HG02884 (cell line): ENCODE results near the gene TLCD3B.
"Not testable (repeated sequence)": the region's sequence is repeated elsewhere in the genome, so short reads cannot be mapped to it uniquely, and the experiment has no call there.

Experiments used
- ATAC-seq: cut with Tn5 transposase; IDR thresholded peaks from one replicate; pipeline ENCODE4 v1.9.1; 2021; ENCODE audit warnings: mild to moderate bottlenecking, moderate library complexity; ENCODE audit not compliant: unreplicated experiment

The TLCD3B gene

DNA sequence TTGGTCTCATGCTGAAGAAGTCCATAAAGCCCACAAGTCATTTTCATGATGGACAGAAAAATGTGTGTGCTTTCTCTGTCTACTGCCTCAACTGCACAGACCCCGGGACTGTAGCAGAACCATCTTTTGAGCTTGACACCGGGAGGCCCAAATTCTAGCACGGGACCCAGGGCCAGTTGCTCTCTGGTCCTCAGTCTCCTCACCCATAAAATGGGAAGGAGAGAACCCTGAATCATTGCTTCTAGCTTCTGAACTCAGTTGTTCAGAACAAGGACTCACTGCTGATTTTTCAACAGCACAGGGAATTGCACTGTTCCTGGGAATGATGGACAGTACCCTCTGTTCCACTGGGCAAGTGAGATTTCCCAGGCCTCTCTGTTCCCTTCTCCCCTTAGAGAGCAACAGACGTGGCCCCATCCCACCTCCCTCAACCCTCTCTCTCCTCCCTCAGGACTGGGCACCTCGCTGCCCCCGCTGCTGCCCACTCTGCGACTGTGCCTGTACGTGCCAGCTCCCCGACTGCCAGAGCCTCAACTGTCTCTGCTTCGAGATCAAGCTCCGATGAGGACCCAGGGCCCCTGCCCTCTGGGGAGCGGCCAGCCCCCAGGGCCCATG is 32.3 kb upstream of the TLCD3B start:
- ATAC-seq: no peak

DNA sequence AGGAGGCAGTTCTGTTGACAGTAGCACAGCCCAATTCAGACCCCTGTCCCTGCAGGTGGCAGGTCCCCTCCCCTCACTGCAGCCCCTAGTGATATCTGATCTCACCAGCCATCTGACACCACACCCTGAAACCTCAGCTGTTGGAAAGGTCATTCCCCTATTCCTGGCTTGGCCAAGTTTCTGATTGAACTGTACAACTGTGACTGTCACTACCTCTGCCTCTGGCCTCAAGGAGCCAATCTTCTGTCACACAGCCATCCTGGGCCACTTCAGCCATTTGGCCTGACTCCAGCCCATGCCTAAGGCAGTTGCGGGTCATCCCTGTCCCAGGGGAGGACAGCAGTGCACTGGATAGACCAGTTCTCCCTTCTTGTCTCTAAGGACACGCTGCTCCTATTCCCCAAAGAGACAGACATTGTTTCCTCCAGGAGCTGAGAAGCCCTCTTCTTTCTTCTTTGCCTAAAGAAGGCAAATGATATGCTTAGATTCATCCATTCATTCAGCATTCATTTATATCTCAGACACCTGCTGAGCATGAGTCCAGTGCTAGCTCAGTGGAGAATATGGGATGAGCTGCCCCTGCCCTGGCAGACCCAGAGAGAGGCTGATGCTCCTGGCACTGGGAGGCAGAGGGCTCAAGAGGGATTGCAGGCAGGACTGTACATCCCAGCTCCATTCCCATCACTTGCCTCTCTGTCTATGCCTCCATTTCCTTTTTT is 29.9 kb upstream of the TLCD3B start:
- ATAC-seq: no peak

DNA sequence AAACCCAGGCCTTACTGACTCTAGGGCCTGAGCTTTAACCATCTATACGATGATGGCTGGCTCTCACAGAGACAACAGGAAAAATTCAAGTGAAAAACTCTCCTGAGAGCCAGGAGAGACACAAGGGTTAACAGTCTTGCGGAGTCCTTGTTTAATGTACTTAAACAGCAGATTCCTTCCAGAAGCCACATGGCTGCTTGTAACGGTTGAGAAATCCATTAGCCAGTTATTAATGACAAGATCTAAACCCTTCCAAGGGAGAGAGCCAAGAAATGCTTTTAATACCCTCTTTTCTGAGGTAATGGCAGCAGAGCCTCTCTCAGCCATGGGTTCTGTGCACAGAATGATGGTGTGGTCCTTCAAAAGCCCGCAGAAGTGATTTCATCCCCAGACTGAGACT is 29.3 kb upstream of the TLCD3B start:
- ATAC-seq: no peak

DNA sequence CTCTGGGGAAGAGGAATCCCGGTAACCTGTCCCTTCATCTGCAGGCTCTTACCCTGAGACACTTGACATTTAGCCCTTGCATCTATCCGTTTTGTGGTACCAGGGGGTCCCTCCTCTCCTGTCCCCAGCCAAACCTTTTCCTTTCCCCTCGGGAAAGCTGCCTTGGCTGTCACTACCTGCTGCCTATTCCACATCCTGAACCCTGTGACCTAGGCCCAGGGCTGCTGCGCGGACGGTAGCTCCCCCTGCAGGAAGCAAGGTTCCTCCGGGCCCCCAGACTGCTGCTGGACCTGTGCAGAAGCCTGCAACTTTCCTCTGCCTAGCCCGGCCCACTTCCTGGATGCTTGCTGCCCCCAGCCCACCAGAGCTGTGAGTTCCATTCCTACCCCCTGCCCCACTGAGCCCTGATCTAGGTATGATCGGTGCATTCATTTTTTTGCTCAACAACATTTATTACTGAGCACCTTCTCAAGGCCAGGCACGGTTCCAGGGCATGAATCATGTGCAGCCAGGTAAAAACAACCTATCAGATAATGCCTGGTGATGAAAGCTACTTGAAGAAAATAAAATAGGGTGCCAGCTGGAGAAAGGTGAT is 24.0 kb upstream of the TLCD3B start:
- no peak for ATAC-seq

DNA sequence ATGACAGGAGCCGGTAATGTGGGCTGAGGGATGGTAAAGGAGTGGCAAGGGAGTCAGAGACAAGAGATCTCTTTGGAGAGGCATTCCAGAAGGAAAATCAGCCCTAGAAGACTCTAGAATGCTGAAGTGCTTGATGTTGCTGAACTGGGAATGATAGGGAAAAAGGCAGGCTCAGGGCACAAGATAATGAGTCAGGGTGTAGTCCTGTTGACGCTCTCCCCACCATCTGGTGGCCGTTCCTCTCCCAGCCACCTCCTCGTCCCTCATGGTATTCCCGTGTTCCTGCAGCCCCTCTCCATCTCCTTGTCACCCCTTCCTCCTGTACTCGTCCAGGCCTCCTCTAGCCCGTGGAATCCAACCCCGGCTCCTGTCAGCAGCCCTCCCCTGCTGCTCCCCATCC is 23.4 kb upstream of the TLCD3B start:
- ATAC-seq: no peak

DNA sequence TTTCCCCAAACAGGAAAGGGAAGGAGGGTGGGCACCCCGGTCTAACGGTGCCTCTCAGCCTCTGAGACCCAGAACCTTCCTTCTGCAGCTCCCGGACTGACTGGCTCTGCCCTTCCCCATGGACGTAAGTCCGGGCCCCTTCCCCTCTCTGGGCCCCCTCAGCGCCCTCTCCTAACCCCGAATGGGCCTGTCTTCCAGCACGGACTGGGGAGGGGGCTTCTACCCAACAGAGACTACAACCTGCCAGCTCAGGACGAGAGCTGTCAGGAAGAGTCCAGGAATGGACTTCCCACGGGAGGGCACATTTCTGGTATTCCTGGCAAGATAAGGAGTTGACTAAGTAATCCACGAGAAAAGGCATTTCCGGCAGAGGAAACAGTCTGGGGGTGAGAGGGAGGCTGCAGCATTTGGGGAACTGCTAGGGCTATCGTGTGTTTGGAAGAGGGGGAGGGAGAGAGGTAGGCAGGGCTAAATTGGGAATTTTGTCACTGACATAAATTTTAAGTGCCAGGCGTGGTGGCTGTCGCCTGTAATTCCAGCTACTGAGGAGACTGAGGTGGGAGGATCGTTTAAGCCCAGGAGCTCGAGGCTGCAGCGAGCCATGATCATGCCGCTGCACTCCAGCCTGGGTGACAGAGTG is 22.4 kb upstream of the TLCD3B start:
- ATAC-seq: no peak

DNA sequence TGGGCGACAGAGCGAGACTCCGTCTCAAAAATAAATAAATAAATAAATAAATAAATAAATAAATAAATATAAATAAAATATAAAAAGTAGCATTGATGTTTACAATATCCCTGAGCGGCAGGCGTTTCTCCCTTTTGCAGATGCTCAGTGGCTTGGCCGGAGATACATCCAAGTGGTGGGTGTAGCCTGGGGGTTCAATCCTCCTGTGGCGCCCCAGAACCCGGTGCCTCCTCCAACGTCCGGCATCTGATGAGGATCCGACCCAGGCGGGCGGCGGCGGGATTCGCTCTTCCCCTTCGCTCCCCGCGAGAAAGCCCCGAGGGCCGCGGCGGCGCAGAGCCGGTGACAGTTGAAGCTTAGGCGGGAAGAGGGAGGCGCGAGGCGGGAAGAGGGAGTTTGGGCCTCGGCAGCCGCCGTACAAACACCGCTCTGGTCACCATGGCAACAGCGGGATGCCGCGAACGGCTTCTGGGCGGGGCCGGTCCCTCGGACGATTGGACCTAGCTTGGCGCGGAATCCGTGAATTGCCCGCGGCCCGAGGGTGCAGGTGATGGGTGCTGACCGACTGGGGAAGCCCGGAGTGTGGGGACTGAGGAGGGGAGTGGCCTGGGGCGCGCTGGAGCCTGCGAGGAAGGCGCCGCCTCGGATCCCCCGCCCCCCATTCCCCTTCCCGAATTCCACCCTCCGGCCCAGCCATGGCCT is 21.8 kb upstream of the TLCD3B start:
- no peak for ATAC-seq

DNA sequence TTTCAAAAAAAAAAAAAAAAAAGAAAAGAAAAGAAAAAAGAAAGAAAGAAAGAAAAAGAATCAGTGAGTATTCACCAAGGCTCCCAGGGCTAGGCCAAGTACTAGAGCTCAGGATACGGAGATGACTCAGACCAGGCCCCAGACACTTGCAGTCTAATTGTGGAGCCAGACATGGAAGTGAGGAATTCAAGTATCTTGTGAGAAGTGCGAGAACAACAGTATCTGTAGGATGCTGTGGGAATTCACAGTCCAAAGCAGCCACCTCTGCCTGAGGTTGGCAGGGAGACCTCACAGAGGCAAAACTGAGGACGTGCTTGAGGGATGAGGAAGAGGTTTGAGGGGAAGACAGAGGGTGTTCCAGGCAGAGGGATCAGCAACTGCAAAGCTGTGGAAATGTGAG is 20.4 kb upstream of the TLCD3B start:
- no peak for ATAC-seq

DNA sequence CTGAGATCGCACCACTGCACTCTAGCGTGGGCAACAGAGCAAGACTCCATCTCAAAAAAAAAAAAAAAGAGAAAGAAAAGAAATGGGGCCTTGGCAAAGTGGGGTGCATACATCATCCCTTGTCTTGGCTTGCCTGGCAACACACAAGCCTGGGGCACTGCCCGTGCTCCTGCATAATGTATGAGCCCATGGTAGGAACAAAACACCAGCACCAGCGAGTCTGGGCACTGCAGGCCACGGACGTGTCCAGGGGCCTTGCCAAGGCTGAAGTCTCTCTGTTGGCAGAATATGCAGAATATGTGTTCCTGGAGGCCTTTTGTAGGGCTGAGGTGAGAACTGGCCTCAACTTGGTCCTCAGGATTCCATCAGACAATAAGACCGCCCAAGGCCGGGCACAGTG is 18.8 kb upstream of the TLCD3B start:
- ATAC-seq: no peak

DNA sequence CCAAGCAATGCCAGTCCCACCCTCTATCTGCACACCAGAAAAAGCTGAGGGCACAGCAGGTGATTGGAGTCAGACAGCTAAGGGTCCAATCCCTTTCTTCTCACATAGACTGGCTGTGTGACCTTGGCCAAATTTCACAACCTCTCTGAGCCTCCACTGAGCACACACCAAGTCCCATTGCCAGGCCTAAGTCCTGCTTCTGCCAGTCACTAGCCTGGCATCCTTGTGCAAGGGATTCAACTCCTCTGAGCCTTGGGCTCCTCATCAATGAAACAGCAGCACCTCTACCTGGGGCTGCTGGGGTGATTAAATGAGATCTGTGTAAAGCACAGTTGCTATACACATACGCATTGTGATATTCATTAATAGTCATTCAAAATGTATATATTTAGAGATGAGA is 15.5 kb upstream of the TLCD3B start:
- ATAC-seq: no peak

DNA sequence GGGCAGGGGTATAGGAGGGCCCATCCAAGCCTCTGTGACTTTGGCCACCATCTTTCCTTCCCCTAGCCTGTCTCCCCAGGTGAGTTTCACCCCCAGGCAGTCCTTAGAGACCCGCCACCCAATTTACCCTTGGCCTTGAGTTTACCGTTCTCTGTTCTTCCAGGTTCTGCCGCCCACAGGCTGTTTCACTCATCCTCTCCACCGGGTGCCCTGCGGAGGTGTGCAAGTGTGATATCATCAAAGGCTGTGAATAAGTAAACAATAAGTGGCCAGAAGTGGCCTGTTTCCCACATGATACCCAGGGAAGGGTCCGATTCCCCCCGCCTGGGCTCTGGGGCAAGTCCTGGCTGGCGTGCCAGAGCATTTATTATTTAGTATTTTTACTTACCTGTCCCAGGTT is 15.1 kb upstream of the TLCD3B start:
- ATAC-seq: no peak

DNA sequence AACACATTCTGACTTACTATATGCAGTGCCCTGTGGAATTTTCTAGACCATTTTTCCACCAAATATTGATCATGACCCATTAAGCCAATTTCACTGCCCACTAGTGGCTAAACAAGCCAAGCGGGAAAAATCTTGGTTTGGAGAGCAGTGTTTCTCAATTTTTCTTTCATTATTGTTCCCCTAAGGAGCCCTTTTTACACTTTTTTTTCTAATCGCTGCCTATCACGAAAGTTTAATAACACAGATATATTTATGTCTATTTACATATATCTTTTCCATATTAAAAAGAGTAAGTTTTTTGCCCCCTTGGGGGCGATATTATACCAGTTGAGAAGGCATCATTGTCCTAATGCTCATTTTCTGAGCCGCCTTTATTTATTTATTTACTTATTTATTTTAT is 10.8 kb upstream of the TLCD3B start:
- no peak for ATAC-seq

DNA sequence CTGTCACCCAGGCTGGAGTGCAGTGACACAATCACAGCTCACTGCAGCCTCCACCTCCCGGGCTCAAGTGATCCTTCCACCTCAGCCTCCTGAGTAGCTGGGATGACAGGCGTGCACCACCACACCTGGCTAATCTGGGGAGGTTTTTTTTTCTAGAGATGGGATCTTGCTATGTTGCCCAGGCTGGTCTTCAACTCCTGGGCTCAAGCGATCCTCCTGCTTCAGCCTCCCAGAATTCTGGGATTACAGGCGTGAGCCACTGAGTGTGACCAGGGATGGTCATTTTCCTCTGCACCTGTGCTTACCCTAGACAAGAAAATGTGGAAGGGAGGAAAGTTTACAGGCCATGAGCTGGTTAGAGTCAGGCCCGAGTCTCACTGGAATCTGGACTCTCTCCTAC is 9.6 kb upstream of the TLCD3B start:
- ATAC-seq: not testable (repeated sequence)

DNA sequence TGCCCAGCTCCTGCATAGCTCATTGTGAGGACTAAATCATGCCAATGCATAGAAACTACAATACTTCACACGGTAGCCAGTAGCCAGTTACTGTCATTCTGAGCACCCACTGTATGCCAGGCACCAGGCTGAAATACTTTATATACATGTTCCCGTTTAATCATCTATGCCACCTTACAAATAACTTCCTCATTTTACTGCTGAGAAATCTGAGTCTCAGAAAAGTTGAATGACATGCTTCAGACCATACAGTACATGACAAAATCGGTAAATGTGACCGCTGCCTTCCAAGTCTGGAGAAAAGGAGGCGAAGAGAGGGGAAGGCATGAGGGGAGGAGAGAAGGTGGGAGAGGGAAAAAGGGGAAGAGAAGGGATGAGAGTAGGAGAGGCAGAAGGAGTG is 9.2 kb upstream of the TLCD3B start:
- no peak for ATAC-seq

DNA sequence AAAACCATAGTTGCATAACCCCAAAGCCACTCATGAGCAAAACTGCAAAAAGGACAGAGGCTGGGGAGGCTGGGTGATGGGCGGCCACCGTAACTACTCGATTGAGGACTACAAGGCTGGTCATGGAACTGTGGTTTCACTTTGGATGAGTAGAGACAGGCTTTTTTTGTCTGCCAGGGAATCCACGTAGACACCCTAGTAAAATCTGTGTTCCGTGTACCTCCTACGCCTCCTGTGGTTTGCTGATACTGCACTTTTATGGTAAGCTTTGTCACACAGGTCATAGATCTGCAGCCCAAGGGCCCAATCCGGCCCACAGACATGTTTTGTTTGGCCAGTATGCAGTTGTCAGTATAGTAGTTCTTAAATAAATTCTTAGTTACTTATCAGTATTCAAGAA is 2.2 kb upstream of the TLCD3B start:
- no peak for ATAC-seq

DNA sequence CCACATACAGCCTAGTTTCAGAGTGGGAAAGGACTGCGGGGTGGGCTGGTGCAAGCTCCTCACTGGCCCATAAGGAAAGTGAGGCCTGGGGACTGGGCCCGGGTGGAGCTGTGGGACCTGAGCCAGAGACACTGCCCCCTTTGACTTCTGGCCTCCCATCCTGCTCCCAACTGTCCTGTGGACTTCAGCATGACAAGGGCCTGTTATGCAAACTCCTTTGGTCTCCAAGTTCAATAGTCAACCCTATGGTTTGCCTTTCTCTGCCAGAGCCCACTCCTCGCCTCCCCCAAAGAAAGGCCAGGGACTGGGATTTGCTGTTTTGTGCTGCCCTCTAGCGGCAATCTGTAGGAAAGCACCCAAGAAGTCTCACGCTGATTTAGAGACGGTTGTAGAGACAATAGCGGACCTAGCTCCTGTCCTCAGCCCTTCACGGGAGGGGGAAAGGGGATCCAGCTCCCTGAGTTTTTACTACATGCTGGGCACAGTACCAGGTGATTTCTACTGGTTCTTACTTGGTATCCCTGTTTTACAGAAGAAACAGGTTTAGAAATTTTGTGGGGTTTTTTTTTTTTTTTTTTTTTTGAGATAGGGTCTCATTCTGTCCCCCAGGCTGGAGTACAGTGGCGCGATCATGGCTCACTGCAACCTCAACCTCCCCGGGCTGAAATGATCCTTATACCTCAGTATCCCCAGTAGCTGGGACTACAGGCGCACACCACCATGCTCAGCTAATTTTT is 1.2 kb upstream of the TLCD3B start:
- ATAC-seq: no peak

DNA sequence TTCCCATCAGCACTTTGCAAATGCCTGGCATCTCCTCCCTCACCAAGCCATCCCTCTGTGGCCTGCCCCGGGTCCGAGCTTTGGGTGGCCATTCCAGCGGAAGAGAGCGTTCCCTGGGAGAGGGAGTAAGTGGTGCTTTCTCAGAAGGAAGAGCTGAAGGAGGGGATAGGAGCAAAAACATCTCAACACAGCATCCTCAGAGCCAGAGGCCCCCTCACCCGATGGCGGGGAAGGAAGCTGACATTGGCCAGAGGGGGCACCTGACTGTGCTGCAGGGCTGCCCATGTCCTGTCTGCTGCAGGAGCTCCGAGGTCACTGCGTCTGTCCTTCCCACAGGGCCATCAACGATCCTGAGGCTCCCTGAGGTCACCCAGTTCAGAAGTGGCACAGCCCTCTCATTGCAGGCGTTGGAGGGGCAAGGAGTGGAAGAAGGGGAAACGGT is 427 bp upstream of the TLCD3B start:
- ATAC-seq: no peak

DNA sequence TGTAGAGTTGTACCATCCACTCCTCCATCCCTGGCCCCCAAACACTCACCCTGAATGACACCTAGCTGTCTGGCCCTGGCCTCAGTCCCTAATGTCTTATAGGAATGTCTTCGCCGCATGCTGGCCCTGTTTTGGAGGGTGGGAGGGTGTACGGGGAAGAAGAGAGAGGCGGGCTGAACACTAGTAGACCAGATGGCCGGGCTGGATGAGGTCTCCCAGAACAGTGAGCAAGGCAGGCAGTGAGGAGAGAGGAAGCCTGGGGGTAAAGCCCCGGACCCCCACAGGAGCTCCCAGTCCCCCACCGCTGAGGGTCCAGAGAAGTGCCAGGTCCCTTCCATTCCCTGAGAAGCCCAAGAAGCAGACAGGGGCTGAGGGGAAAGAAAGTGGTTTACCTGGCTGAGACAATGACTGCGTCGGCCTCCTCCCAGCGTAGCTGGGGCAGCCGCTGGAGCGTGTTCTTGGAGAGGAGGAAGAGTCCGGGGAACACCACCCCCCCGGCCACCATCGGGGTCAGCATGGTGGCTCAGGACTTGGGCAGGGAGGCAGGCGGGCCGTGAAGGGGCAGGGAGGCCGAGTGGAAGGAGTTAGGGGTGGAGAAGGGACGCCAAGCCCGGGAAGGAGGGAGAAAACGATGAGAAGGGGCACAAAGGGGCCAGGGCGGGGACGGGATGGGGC is 923 bp downstream of the TLCD3B start:
- no peak for ATAC-seq

DNA sequence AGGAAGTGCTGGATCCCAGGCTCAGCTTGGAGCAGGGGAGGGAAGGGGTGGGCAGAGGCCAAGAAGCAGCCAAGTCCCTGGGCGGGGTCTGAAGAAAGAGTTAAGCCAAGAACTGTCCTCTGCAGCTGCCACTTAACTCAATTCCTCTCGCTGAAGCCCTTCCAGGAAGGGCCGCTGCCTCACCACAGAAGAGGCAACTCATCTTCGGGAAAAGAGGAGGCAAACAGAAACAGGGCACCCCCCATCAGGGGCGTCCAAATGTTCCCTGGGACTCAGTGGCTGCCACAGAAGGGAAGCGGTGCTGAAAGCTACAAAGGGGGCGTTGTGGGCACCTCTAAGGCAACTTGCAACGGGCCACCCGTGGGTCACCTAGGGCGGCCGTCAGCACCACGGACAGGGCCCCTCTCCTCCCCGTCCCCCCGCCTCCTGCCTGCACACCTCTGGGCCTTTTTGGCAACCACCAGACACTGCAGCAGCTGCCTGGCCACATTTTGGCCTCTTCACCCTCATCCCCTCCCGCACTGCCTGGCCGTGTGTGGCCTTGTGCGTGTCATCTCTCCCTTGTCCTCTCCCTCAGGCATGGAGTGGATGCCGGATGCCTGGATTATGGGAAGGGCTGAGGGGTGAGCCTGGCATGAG is 2.5 kb downstream of the TLCD3B start:
- ATAC-seq: no peak
